ENCODE results near the gene PLXNA1.

DNA sequence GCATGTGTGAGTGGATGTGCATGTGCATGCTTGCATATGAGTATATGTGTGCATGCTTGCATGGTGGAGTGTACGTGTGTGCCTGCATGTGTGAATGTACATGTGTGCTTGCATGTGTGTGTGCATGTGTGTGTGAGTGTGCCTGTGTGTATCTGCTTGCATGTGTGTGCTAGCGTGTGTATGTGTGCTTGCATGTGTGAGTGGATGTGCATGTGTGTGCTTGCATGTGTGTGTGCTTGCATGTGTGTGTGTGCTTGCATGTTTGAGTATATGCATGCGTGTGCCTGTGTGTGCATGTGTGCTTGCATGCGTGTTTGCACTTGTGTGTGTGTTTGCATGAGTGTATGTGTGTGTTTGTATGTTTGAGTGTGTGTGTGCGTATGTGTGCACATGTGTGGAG is 4.6 kb upstream of the PLXNA1 start:
- TF ChIP-seq, protein P1, sequence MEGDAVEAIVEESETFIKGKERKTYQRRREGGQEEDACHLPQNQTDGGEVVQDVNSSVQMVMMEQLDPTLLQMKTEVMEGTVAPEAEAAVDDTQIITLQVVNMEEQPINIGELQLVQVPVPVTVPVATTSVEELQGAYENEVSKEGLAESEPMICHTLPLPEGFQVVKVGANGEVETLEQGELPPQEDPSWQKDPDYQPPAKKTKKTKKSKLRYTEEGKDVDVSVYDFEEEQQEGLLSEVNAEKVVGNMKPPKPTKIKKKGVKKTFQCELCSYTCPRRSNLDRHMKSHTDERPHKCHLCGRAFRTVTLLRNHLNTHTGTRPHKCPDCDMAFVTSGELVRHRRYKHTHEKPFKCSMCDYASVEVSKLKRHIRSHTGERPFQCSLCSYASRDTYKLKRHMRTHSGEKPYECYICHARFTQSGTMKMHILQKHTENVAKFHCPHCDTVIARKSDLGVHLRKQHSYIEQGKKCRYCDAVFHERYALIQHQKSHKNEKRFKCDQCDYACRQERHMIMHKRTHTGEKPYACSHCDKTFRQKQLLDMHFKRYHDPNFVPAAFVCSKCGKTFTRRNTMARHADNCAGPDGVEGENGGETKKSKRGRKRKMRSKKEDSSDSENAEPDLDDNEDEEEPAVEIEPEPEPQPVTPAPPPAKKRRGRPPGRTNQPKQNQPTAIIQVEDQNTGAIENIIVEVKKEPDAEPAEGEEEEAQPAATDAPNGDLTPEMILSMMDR (IDR thresholded peaks at IDR 0.05; ENCODE audit: low read depth, low read length), result no peak
- TF ChIP-seq MYC (IDR thresholded peaks at IDR 0.05; ENCODE audit: low read depth, low read length), result no peak
- TF ChIP-seq, protein P2, sequence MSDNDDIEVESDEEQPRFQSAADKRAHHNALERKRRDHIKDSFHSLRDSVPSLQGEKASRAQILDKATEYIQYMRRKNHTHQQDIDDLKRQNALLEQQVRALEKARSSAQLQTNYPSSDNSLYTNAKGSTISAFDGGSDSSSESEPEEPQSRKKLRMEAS (IDR thresholded peaks at IDR 0.05; ENCODE audit: low read depth, low read length), result no peak
